Mesendoderm (in vitro differentiated cells): ENCODE data around the gene PRR5L.

Experiments used
- DNase-seq: peaks from one replicate; pipeline ENCODE4 v3.0.0; 2013
- H2AK5ac ChIP-seq: 2 replicates; pipeline ENCODE4 v1.6.1; 2013; ENCODE audit warnings: low read length, inconsistent platforms
- H2BK120ac ChIP-seq: 2 replicates; pipeline ENCODE4 v1.6.1; 2013; ENCODE audit warnings: low read depth, mild to moderate bottlenecking, low read length, moderate library complexity, mixed read lengths
- H2BK15ac ChIP-seq: replicated peaks from 2 replicates; pipeline ENCODE4 v1.6.1; 2013; ENCODE audit warnings: low read depth, mild to moderate bottlenecking, moderate library complexity
- H2BK5ac ChIP-seq: 2 replicates; pipeline ENCODE4 v1.6.1; 2013; ENCODE audit warnings: low read length, inconsistent platforms
- H3K18ac ChIP-seq: 2 replicates; pipeline ENCODE4 v1.6.1; 2013; ENCODE audit warnings: mild to moderate bottlenecking, low read length, mixed read lengths
- H3K23ac ChIP-seq: one replicate; pipeline ENCODE4 v1.6.1; 2013; ENCODE audit warnings: low read length
- H3K27ac ChIP-seq: 2 replicates; pipeline ENCODE4 v1.5.1; 2013; ENCODE audit warnings: low read depth, mild to moderate bottlenecking, inconsistent platforms, low read length, moderate library complexity
- H3K27me3 ChIP-seq: 2 replicates; pipeline ENCODE4 v1.6.1; 2013; ENCODE audit warnings: low read length, control low read depth, mild to moderate bottlenecking, inconsistent platforms; ENCODE audit not compliant: insufficient read depth, poor library complexity
- H3K36me3 ChIP-seq: 2 replicates; pipeline ENCODE4 v1.6.1; 2013; ENCODE audit warnings: low read length, inconsistent platforms; ENCODE audit not compliant: control insufficient read depth, insufficient read depth
- H3K4ac ChIP-seq: one replicate; pipeline ENCODE4 v1.6.1; 2013; ENCODE audit warnings: low read depth, mild to moderate bottlenecking, low read length, moderate library complexity
- H3K4me1 ChIP-seq: 2 replicates; pipeline ENCODE4 v1.6.1; 2013; ENCODE audit warnings: low read depth, low read length, inconsistent platforms; ENCODE audit not compliant: control insufficient read depth
- H3K4me2 ChIP-seq: 2 replicates; pipeline ENCODE4 v1.6.1; 2013; ENCODE audit warnings: low read length
- H3K4me3 ChIP-seq: 2 replicates; pipeline ENCODE4 v1.5.1; 2013; ENCODE audit warnings: mild to moderate bottlenecking, low read length
- H3K56ac ChIP-seq: one replicate; pipeline ENCODE4 v1.6.1; 2013; ENCODE audit warnings: low read length
- H3K79me1 ChIP-seq: 2 replicates; pipeline ENCODE4 v1.6.1; 2013; ENCODE audit warnings: low read length, inconsistent platforms
- H3K79me2 ChIP-seq: 2 replicates; pipeline ENCODE4 v1.6.1; 2013; ENCODE audit warnings: mild to moderate bottlenecking, low read length; ENCODE audit not compliant: control insufficient read depth, insufficient read depth
- H3K9ac ChIP-seq: 2 replicates; pipeline ENCODE4 v1.6.1; 2013; ENCODE audit warnings: low read length, inconsistent platforms
- H4K5ac ChIP-seq: one replicate; pipeline ENCODE4 v1.6.1; 2013; ENCODE audit warnings: low read length
- H4K8ac ChIP-seq: one replicate; pipeline ENCODE4 v1.6.1; 2013; ENCODE audit warnings: low read depth, mild to moderate bottlenecking, control low read depth, low read length, moderate library complexity
- WGBS: extraction: QIAGEN DNeasy Blood & Tissue Kit; methylation state at CpG from one replicate; pipeline ENCODE4 v1.1.7; 2013; ENCODE audit warnings: low lambda C conversion rate, missing lambda C conversion rate; ENCODE audit not compliant: insufficient coverage; ENCODE audit errors: extremely low coverage; 5-methylcytosine and 5-hydroxymethylcytosine counted together

Gene PRR5L

GRCh38 chr11:36458129-36458915 lies 162.2 kb downstream of the PRR5L start:
- no peak overlapping the region for H3K27ac ChIP-seq
- no peak overlapping the region for H2BK15ac ChIP-seq
- no peak overlapping the region for H2AK5ac ChIP-seq
- no peak overlapping the region for H3K23ac ChIP-seq
- no peaks in the 10 kb centered on the region for H3K36me3 ChIP-seq
- no peak overlapping the region for H3K4ac ChIP-seq
- DNase-seq = no peak
- no peak overlapping the region for H3K4me3 ChIP-seq
- H4K5ac ChIP-seq = no peak overlapping the region
- no peaks in the 10 kb centered on the region for H3K4me1 ChIP-seq
- H3K4me2 ChIP-seq = no peak overlapping the region
- no peak overlapping the region for H2BK120ac ChIP-seq
- H3K18ac ChIP-seq = no peak overlapping the region
- no peaks in the 10 kb centered on the region for H3K79me1 ChIP-seq
- H3K56ac ChIP-seq = no peak overlapping the region
- H3K9ac ChIP-seq = no peak overlapping the region
- no CpG with 5 or more reads among the region's 8 CpGs for WGBS
- H2BK5ac ChIP-seq = no peak overlapping the region
- no peaks in the 10 kb centered on the region for H3K79me2 ChIP-seq
- no peak overlapping the region for H4K8ac ChIP-seq
- no peaks in the 10 kb centered on the region for H3K27me3 ChIP-seq

DNA sequence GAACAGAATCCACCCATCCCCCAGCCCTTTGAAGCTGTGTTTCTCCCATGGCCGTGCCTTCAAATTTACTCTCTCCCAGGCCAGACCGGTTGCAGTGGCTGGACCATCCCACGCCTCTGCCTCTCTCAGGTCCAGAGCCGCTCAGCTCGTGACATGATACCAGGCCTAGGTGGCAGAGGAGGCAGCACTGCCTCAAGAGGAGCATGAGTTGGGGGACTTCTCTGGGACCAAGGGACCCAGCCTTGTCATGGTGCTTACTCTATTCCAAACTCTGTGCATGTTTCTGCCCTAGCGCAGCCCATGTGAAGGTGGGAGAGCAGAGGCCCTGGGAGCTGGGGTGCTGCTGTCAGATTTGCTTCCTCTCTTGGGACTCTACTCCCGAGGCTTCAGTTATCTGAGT lies 163.0 kb downstream of the PRR5L start:
- Histone ChIP-seq H3K79me1 (no peaks in the 10 kb centered on the region), H2BK5ac (no peak overlapping the region), H2BK120ac (no peak overlapping the region), H3K23ac (no peak overlapping the region), H3K27ac (no peak overlapping the region), H3K79me2 (no peaks in the 10 kb centered on the region), H3K9ac (no peak overlapping the region), H3K4ac (no peak overlapping the region), H3K27me3 (no peaks in the 10 kb centered on the region), H3K56ac (no peak overlapping the region), H2BK15ac (no peak overlapping the region), H3K4me3 (no peak overlapping the region), H4K5ac (no peak overlapping the region), H2AK5ac (no peak overlapping the region), H3K36me3 (no peaks in the 10 kb centered on the region), H4K8ac (no peak overlapping the region), H3K4me1 (no peaks in the 10 kb centered on the region), H3K18ac (no peak overlapping the region), H3K4me2 (no peak overlapping the region)
- DNase-seq = no peak
- WGBS = no CpG with 5 or more reads among the region's 7 CpGs

- no peaks in the 10 kb centered on the region for H3K36me3 ChIP-seq
- H2BK5ac ChIP-seq = no peak overlapping the region
- H3K23ac ChIP-seq = no peak overlapping the region
- peak; percentile 20 for DNase-seq
- no peak overlapping the region for H3K4me2 ChIP-seq
- H3K18ac ChIP-seq = no peak overlapping the region
- H3K9ac ChIP-seq = no peak overlapping the region
- H4K8ac ChIP-seq = no peak overlapping the region
- H3K56ac ChIP-seq = no peak overlapping the region
- no peaks in the 10 kb centered on the region for H3K79me2 ChIP-seq
- H3K79me1 ChIP-seq = no peaks in the 10 kb centered on the region
- H3K4me3 ChIP-seq = no peak overlapping the region
- no peak overlapping the region for H3K27ac ChIP-seq
- no peak overlapping the region for H2BK15ac ChIP-seq
- WGBS = no CpG with 5 or more reads among the region's 10 CpGs
- H3K4me1 ChIP-seq = no peaks in the 10 kb centered on the region
- no peaks in the 10 kb centered on the region for H3K27me3 ChIP-seq
- no peak overlapping the region for H2AK5ac ChIP-seq
- no peak overlapping the region for H4K5ac ChIP-seq
- H2BK120ac ChIP-seq = no peak overlapping the region
- H3K4ac ChIP-seq = no peak overlapping the region
Observed at GRCh38 chr11:36460220-36460619, 164.1 kb downstream of the PRR5L start.

- Histone ChIP-seq H2BK5ac (no peak overlapping the region), H3K18ac (no peak overlapping the region), H3K27me3 (no peaks in the 10 kb centered on the region), H3K9ac (no peak overlapping the region), H3K36me3 (no peaks in the 10 kb centered on the region), H3K56ac (no peak overlapping the region), H4K8ac (no peak overlapping the region), H3K79me1 (no peaks in the 10 kb centered on the region), H2AK5ac (no peak overlapping the region), H3K23ac (no peak overlapping the region), H3K4me3 (no peak overlapping the region), H3K79me2 (no peaks in the 10 kb centered on the region), H2BK120ac (no peak overlapping the region), H3K4me2 (no peak overlapping the region), H3K4ac (no peak overlapping the region), H4K5ac (no peak overlapping the region), H3K27ac (no peak overlapping the region), H2BK15ac (no peak overlapping the region), H3K4me1 (no peaks in the 10 kb centered on the region)
- DNase-seq = no peak
- no CpG with 5 or more reads among the region's 15 CpGs for WGBS
Observed at GRCh38 chr11:36462321-36462720, 166.2 kb downstream of the PRR5L start.

DNA sequence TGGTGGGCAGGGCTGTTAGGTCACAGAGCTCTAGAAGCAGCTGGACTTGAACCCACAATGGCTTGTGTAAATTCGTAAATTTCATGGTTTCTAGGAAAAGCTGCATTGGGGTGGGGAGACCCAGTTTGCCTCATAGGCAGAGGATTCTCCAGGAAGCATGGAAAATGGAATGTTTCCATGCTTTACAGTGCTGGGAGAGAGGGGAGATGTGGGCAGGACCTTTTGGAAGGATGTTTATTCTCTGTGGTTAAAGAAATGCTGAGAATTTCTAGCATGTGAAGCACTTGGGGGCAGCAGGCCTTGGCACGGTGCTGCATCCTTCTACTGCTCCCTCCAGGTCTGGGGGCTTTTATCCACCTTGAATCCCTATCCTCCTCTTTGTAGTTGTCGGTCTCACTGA lies 167.7 kb downstream of the PRR5L start:
- Histone ChIP-seq H4K5ac (no peak overlapping the region), H3K4ac (no peak overlapping the region), H3K4me3 (no peak overlapping the region), H3K79me1 (no peaks in the 10 kb centered on the region), H4K8ac (no peak overlapping the region), H2BK120ac (no peak overlapping the region), H3K27me3 (no peaks in the 10 kb centered on the region), H3K4me2 (no peak overlapping the region), H3K79me2 (no peaks in the 10 kb centered on the region), H2BK5ac (no peak overlapping the region), H3K4me1 (no peaks in the 10 kb centered on the region), H2AK5ac (no peak overlapping the region), H3K9ac (no peak overlapping the region), H3K27ac (no peak overlapping the region), H3K36me3 (no peaks in the 10 kb centered on the region), H3K18ac (no peak overlapping the region), H2BK15ac (no peak overlapping the region), H3K56ac (no peak overlapping the region), H3K23ac (no peak overlapping the region)
- WGBS = no CpG with 5 or more reads among the region's 3 CpGs
- peak; percentile 52 for DNase-seq

- no peak overlapping the region for H2BK15ac ChIP-seq
- H2BK120ac ChIP-seq = no peak overlapping the region
- no peak overlapping the region for H3K18ac ChIP-seq
- H3K23ac ChIP-seq = no peak overlapping the region
- no peaks in the 10 kb centered on the region for H3K79me1 ChIP-seq
- WGBS = no CpG with 5 or more reads among the region's 3 CpGs
- no peak overlapping the region for H3K4ac ChIP-seq
- H2BK5ac ChIP-seq = no peak overlapping the region
- no peak overlapping the region for H3K4me2 ChIP-seq
- DNase-seq = no peak
- no peak overlapping the region for H3K4me3 ChIP-seq
- no peak overlapping the region for H3K9ac ChIP-seq
- no peak overlapping the region for H2AK5ac ChIP-seq
- H3K4me1 ChIP-seq = no peaks in the 10 kb centered on the region
- H3K56ac ChIP-seq = no peak overlapping the region
- H4K5ac ChIP-seq = no peak overlapping the region
- H3K27me3 ChIP-seq = no peaks in the 10 kb centered on the region
- H4K8ac ChIP-seq = no peak overlapping the region
- no peaks in the 10 kb centered on the region for H3K36me3 ChIP-seq
- H3K79me2 ChIP-seq = no peaks in the 10 kb centered on the region
- no peak overlapping the region for H3K27ac ChIP-seq
Observed at GRCh38 chr11:36464720-36465119, 168.6 kb downstream of the PRR5L start.
